ENCODE measurements around the gene EARS2.

DNA sequence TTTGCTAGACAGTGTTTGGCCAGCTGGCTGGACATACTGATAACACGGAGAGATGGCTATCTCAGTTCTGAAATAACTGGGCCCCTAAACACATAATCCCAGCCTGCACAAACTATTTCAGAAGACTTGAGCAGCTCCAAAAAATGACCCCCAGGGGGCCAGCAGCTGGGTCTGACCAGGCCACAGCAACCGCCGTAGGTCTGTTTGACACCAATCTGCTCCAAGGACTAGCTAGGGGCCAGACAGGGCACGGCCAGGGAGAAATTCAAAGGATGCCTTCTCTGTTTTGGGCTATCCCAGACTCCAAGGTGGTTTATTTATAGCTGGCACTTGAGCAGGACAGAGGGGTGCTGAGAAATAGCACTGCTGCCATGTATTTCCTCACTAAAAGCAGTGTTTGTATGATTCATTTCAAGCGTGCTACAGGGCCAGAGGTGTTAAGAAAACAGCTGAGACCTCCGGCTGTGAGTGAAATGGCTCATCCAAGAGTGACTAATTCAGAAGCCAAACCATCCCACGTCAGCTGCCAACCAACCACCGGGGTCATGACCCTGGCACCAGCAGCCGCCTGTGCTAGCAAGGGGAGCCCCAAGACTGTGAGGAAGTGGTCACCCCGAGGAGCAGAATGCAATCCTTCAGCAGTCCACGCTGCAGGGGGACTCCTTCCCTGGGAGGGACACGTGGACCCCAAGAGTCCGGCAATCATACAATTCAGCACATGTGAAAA is 52.5 kb downstream of the EARS2 start:
- TF ChIP-seq CTCF (IDR thresholded peaks at IDR 0.05; ENCODE audit: borderline replicate concordance, extremely low read depth, low read length, poor library complexity, severe bottlenecking): no peak
- no peak for TF ChIP-seq EZH2 (IDR thresholded peaks at IDR 0.05; ENCODE audit: borderline replicate concordance, low read depth, low read length, severe bottlenecking)

Measured in DND-41 (cell line).